Measurements from ENCODE around the gene WDR93.

DNA sequence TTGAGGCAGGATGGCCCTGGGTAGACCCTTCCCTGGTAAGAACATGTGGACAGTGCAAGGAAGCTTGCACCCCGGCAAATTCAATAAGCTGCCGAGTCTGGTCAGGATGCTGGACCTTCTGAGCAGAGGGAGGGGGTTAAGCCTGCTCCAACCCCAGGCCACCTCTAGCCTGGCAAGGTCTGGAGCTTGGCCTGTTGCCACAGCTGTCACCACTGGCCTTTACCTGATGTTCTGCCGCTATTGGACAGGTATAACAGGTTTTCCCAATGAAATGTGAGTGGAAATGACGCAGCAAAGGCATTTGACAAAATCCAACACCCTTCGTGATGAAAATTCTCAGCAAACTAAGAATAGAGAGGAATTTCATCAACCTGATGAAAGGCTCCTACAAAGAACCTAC is 61.1 kb downstream of the WDR93 start:
- TF ChIP-seq ZNF274 (IDR thresholded peaks at IDR 0.05; ENCODE audit: low read depth, low read length): no peak
- no peak for TF ChIP-seq SUZ12 (IDR thresholded peaks at IDR 0.05; ENCODE audit: extremely low read depth, insufficient read depth, insufficient read length)
- TF ChIP-seq YY1 (IDR thresholded peaks at IDR 0.05; ENCODE audit: insufficient read depth, insufficient read length): no peak

Measured in NT2/D1 (cell line).